A549 (cell line): ENCODE measurements around the gene ERBB3. TPM values are rescaled to one million over a fixed set of nuclear protein-coding genes. Genes with fewer than 3 reads are reported as not detected.
A peak's percentile ranks its signal among the peaks of the same experiment; 100 is the strongest.

Experiments used
- ATAC-seq, 2 experiments: fragments of 200-7000 bp in 1 of 2; fragments of >200 bp in 1 of 2; cut with Nextera tagmentation in 1 of 2; cut with Tn5 transposase in 1 of 2; 3 replicates each; pipeline versions ENCODE4 v1.8.0 to v1.9.1; 2018 to 2020; ENCODE audit warnings: mild to moderate bottlenecking in 1 of 2, moderate library complexity in 1 of 2
- CTCF ChIA-PET: fragments of 300-600 bp; sonication (Branson Sonifier 250); formaldehyde crosslinking; extraction: SDS; loops from one replicate; lab custom pipeline; 2021; ENCODE audit warnings: antibody characterized with exemption, inconsistent platforms; lab: Yijun Ruan, JAX
- POLR2A ChIA-PET: fragments of 350-600 bp; formaldehyde crosslinking; extraction: SDS; loops from one replicate; lab custom pipeline; 2021; ENCODE audit warnings: antibody characterized with exemption, inconsistent platforms; lab: Yijun Ruan, JAX
- DNase-seq, 2 experiments: peaks; one replicate each; pipeline versions ENCODE4 v3.0.0 to v3.0.0-alpha.2; 2011 to 2016; ENCODE audit warnings: low read depth in 1 of 2, low spot score in 1 of 2
- FAIRE-seq: peaks from 2 replicates; lab custom pipeline; 2011; peaks lifted over from hg19 to GRCh38; lab: Jason Lieb, UNC
- H3K27ac ChIP-seq, 2 experiments: fragments of >200 bp; sonication (Bioruptor Twin); formaldehyde crosslinking; 3 replicates each; pipeline ENCODE4 v1.5.1; 2016 to 2017
- H3K4me1 ChIP-seq: fragments of >200 bp; sonication (Bioruptor Twin); formaldehyde crosslinking; 3 replicates; pipeline ENCODE4 v1.6.1; 2016
- H3K4me2 ChIP-seq: fragments of >200 bp; sonication (Bioruptor Twin); formaldehyde crosslinking; 3 replicates; pipeline ENCODE4 v1.6.1; 2016
- H3K4me3 ChIP-seq: fragments of >200 bp; sonication (Bioruptor Twin); formaldehyde crosslinking; 3 replicates; pipeline ENCODE4 v1.5.1; 2016
- H3K9me3 ChIP-seq: fragments of >200 bp; sonication (Bioruptor Twin); formaldehyde crosslinking; 3 replicates; pipeline ENCODE4 v1.6.1; 2016
- BHLHE40 ChIP-seq: IDR thresholded peaks from 2 replicates; pipeline ENCODE4 v1.6.1; 2012; ENCODE audit warnings: low read depth, low read length, inconsistent platforms
- EP300 ChIP-seq, 2 experiments: fragments of >200 bp; sonication (Bioruptor Twin); formaldehyde crosslinking; IDR thresholded peaks; 2 replicates in 1 of 2; 3 replicates in 1 of 2; pipeline ENCODE4 v1.6.1; 2016 to 2017
- FOXS1 ChIP-seq: fragments of 250-450 bp; sonication (Bioruptor Pico); IDR thresholded peaks from 2 replicates; pipeline ENCODE4 v1.5.0; 2020; ENCODE audit warnings: mild to moderate bottlenecking, moderate library complexity
- GATA3 ChIP-seq: IDR thresholded peaks from 2 replicates; pipeline ENCODE4 v1.6.1; 2012; ENCODE audit warnings: borderline replicate concordance
- KDM5A ChIP-seq: fragments of 200-600 bp; sonication (generic); IDR thresholded peaks from 2 replicates; pipeline ENCODE4 v1.6.1; 2016; ENCODE audit warnings: antibody characterized with exemption, mild to moderate bottlenecking
- MAZ ChIP-seq: fragments of 150-350 bp; IDR thresholded peaks from 2 replicates; pipeline ENCODE4 v1.6.1; 2014; ENCODE audit warnings: antibody characterized with exemption, low read depth, low read length, borderline replicate concordance
- MYC ChIP-seq: IDR thresholded peaks from 2 replicates; pipeline ENCODE4 v1.6.1; 2012; ENCODE audit warnings: mild to moderate bottlenecking, inconsistent platforms, low read length, improper control_type of control experiment, borderline replicate concordance
- PHF8 ChIP-seq: fragments of 200-600 bp; sonication (generic); IDR thresholded peaks from 2 replicates; pipeline ENCODE4 v1.6.1; 2016; ENCODE audit warnings: low read depth, mild to moderate bottlenecking, antibody characterized with exemption, moderate library complexity, borderline replicate concordance
- POLR2A ChIP-seq: IDR thresholded peaks from 2 replicates; pipeline ENCODE4 v1.6.1; 2012; ENCODE audit warnings: mild to moderate bottlenecking, low read length
- SMC3 ChIP-seq: fragments of >200 bp; sonication (Bioruptor Twin); formaldehyde crosslinking; IDR thresholded peaks from 3 replicates; pipeline ENCODE4 v1.6.1; 2018; ENCODE audit warnings: inconsistent platforms
- ZNF302 ChIP-seq: fragments of 250-450 bp; sonication (Bioruptor Pico); IDR thresholded peaks from 2 replicates; pipeline ENCODE4 v1.9.0; 2021; ENCODE audit warnings: inconsistent platforms, mild to moderate bottlenecking, moderate library complexity
- ZSCAN20 ChIP-seq: fragments of 250-450 bp; sonication (Bioruptor Pico); IDR thresholded peaks from 2 replicates; pipeline ENCODE4 v1.8.0; 2022; ENCODE audit warnings: mild to moderate bottlenecking, moderate library complexity
- WGBS: methylation state at CpG from one replicate; pipeline ENCODE4 v1.1.6; 2017; ENCODE audit errors: missing lambda C conversion rate; 5-methylcytosine and 5-hydroxymethylcytosine counted together
- polyA plus RNA-seq, 4 experiments: library from polyadenylated mRNA; depleted of rRNA in 3 of 4; stranded (reverse); fragments of >200 nt; fragmentation: RNase III in 1 of 4; extraction: RNeasy Plus Mini Kit Qiagen cat#74134 plus additional on column Dnase treatment in 1 of 4; gene quantifications; 2 replicates in 3 of 4; 3 replicates in 1 of 4; pipeline ENCODE4 v1.2.3, GENCODE V29; 2011 to 2017
- TF ChIP-seq, protein P1 (sequence below): fragments of 150-350 bp; IDR thresholded peaks from 2 replicates; pipeline ENCODE4 v1.6.1; 2014; ENCODE audit warnings: low read depth, mild to moderate bottlenecking, low read length
- TF ChIP-seq, protein P2 (sequence below): fragments of 200-600 bp; sonication (generic); IDR thresholded peaks from 2 replicates; pipeline ENCODE4 v1.6.1; 2016; ENCODE audit warnings: antibody characterized with exemption, mild to moderate bottlenecking, moderate library complexity
- TF ChIP-seq, protein P3 (sequence below): fragments of >200 bp; sonication (Bioruptor Twin); formaldehyde crosslinking; IDR thresholded peaks from 2 replicates; pipeline ENCODE4 v1.6.1; 2016
- TF ChIP-seq, protein P4 (sequence below): fragments of >200 bp; sonication (Bioruptor Twin); formaldehyde crosslinking; IDR thresholded peaks from 3 replicates; pipeline ENCODE4 v1.6.1; 2016

ERBB3 gene
- polyA plus RNA-seq, 2 of the 4 experiments (the other 2 are of a cell fraction): 2.2 to 17.0 TPM

DNA sequence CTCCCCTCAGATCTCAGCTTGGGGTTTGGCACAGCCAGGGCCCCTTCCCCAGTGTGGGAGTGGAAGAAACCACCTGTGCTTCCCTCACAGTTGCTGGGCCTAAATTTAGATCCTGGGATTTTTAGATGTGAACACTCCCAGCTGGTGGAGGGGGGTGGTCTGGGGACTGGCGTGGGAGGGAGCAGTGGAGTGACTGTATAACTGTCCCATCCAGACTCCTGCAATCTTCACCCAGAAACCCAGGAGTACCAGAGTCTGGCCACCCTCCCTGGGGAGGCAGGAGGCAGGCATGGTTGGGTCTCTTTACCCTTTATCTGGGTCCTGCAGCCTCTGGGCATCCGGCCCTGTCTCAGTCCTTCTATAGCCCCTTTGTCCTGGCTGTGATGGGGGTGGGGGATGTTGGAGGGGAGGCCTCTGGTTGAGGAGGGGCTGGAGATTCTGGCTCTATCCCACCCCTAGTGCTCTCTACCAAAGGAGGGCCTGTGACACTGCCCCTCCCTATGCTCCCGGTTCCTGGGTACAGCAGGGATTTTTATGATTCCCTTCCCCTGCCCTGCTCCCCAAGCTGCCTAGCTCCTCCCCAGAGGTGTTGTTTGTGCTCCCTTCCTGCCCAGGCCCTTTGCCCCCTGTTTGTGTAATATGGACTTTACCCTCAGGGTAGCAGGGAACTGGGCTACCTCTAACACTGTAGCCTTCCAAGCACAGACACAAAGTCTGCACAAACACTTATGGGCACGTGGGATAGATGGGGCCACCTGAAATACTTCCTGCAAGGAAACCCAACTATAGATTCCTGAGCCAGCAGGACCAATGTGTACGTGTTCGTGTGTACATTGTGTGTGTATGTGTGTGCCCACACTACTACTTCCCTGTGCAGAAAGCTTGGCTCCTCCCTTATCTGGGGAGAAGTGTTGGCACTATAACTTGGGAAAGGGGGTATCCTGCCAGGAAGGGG lies 1.7 kb downstream of the ERBB3 start:
- Histone ChIP-seq H3K4me3 (0 out of 3 replicates have a peak overlapping the region, but pooled peaks have one; percentile 8), H3K4me1 (peaks cover 30% of the 10 kb centered on the region), H3K4me2 (peak overlapping the region; percentile 94), H3K9me3 (no peaks in the 10 kb centered on the region), H3K27ac (peak overlapping the region; percentile 62 to 66)
- FAIRE-seq (no peak), ATAC-seq (no peak), DNase-seq (peak in 1 of 2 experiments; percentile 30)
- CTCF ChIA-PET: interaction anchor here (0.5 to 2.7 kb wide), 11 partner anchors 14 to 492 kb away, joined by 3 to 13 read pairs (median 4); partner anchors contain the start of genes PA2G4 and ZC3H10
- POLR2A ChIA-PET: interaction anchor here (3.3 kb wide), 1 partner anchor 22 kb away, joined by 13 read pairs; the partner anchor contains the start of gene PA2G4
- TF ChIP-seq PHF8 (no peak), MAZ (no peak), SMC3 (no peak), EP300 (IDR thresholded peaks at IDR 0.05) (no peak), KDM5A (no peak)
- TF ChIP-seq, protein P1, sequence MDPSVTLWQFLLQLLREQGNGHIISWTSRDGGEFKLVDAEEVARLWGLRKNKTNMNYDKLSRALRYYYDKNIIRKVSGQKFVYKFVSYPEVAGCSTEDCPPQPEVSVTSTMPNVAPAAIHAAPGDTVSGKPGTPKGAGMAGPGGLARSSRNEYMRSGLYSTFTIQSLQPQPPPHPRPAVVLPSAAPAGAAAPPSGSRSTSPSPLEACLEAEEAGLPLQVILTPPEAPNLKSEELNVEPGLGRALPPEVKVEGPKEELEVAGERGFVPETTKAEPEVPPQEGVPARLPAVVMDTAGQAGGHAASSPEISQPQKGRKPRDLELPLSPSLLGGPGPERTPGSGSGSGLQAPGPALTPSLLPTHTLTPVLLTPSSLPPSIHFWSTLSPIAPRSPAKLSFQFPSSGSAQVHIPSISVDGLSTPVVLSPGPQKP: no peak
- TF ChIP-seq, protein P2, sequence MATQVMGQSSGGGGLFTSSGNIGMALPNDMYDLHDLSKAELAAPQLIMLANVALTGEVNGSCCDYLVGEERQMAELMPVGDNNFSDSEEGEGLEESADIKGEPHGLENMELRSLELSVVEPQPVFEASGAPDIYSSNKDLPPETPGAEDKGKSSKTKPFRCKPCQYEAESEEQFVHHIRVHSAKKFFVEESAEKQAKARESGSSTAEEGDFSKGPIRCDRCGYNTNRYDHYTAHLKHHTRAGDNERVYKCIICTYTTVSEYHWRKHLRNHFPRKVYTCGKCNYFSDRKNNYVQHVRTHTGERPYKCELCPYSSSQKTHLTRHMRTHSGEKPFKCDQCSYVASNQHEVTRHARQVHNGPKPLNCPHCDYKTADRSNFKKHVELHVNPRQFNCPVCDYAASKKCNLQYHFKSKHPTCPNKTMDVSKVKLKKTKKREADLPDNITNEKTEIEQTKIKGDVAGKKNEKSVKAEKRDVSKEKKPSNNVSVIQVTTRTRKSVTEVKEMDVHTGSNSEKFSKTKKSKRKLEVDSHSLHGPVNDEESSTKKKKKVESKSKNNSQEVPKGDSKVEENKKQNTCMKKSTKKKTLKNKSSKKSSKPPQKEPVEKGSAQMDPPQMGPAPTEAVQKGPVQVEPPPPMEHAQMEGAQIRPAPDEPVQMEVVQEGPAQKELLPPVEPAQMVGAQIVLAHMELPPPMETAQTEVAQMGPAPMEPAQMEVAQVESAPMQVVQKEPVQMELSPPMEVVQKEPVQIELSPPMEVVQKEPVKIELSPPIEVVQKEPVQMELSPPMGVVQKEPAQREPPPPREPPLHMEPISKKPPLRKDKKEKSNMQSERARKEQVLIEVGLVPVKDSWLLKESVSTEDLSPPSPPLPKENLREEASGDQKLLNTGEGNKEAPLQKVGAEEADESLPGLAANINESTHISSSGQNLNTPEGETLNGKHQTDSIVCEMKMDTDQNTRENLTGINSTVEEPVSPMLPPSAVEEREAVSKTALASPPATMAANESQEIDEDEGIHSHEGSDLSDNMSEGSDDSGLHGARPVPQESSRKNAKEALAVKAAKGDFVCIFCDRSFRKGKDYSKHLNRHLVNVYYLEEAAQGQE: no peak
- TF ChIP-seq, protein P3, sequence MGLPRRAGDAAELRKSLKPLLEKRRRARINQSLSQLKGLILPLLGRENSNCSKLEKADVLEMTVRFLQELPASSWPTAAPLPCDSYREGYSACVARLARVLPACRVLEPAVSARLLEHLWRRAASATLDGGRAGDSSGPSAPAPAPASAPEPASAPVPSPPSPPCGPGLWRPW: no peak
- TF ChIP-seq, protein P4, sequence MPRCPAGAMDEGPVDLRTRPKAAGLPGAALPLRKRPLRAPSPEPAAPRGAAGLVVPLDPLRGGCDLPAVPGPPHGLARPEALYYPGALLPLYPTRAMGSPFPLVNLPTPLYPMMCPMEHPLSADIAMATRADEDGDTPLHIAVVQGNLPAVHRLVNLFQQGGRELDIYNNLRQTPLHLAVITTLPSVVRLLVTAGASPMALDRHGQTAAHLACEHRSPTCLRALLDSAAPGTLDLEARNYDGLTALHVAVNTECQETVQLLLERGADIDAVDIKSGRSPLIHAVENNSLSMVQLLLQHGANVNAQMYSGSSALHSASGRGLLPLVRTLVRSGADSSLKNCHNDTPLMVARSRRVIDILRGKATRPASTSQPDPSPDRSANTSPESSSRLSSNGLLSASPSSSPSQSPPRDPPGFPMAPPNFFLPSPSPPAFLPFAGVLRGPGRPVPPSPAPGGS: no peak
- WGBS: 38% methylated on average over 6 of the region's 6 CpGs

DNA sequence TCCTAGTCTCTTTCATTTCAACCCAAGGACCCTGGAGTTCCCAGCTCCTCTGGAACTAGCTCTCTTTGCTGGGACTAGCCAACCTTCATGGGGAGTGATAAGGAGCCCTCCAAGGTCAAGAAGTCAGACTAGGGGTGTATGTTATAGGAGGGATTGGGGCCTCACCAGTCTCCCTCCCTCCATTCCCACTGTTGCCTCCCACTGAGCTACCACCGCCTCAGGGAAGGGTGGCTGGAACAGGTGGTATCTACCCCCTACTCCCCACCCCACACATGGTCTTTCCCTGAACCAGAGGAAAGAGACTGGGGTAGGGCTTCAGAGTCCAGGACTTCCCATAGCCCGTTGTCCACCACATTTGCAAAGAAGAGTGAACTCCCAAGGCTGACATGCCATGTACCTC lies 2.4 kb downstream of the ERBB3 start:
- Histone ChIP-seq H3K4me2 (peak overlapping the region; percentile 94), H3K27ac (peak overlapping the region; percentile 62 to 66; a peak in 3 of 6 replicates), H3K9me3 (no peaks in the 10 kb centered on the region), H3K4me1 (peaks cover 30% of the 10 kb centered on the region), H3K4me3 (no peak overlapping the region)
- no peak for ATAC-seq
- 80% methylated on average over 2 of the region's 2 CpGs for WGBS
- DNase-seq: no peak
- no peak for TF ChIP-seq ZNF302 (CRISPR knock-in tag)
- no peak for TF ChIP-seq POLR2A
- no peak for TF ChIP-seq FOXS1 (CRISPR knock-in tag)
- no peak for TF ChIP-seq GATA3
- TF ChIP-seq BHLHE40: no peak
- TF ChIP-seq MYC: no peak
- no peak for TF ChIP-seq ZSCAN20
- POLR2A ChIA-PET: interaction anchor here (3.3 kb wide), 1 partner anchor 22 kb away, joined by 13 read pairs; the partner anchor contains the start of gene PA2G4
- FAIRE-seq: no peak
- CTCF ChIA-PET: interaction anchor here (0.7 to 2.7 kb wide), 9 partner anchors 13 to 112 kb away, joined by 3 to 13 read pairs (median 3); partner anchors contain the start of gene PA2G4
